ENCODE measurements around the gene PEX12.

DNA sequence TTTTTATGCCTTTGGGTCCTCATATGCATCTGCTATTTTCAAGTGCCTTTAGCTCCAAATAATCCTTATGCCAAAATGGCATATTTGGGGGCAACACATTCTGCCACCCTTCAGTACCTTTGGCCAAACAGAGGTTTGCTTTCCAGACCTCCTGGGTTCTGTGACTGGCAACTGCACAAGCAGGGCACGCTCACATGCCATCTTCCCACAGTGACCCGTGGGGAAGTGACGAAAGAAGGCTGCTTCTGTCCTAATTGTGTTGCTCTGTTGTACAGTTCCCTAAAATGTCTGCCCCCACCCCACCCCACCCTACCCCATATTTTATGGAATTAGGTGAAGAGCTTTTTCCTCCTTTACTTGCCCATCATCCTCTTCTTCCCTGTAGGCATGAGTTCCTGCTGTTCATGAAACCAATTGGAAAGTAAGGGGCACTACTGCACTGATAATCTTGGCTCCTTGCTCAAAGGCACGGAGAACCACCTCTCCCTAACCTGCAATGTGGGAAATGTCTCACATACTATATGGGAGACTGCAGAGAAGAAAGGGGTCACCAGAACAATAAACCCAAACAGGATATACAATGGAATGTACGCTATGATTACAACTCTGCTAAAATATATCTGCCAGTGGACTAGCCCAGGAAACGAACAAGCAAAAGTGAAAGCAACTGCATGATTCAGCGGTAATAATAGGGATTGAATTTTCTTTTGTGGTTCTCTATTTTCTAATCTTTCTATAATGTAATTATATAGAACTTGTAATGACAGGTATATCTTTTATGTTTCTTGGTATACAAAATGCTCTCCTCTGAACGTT, 37.6 kb downstream of the PEX12 start:
- TF ChIP-seq CTCF (IDR thresholded peaks at IDR 0.05; ENCODE audit: insufficient read depth, low read length) (no peak), REST (IDR thresholded peaks at IDR 0.05; ENCODE audit: insufficient replicate concordance, low read depth) (peak; percentile 42), POLR2AphosphoS5 (IDR thresholded peaks at IDR 0.05; ENCODE audit: low read depth) (peak; percentile 68), SPI1 (IDR thresholded peaks at IDR 0.05; ENCODE audit: borderline replicate concordance, low read depth) (peak; percentile 85), GABPA (IDR thresholded peaks at IDR 0.05; ENCODE audit: low read depth) (no peak)
